GM10248 (cell line): ENCODE data around the gene WDR48.

Experiments
- CTCF ChIA-PET: fragments of 300-600 bp; sonication (Branson Sonifier 250); formaldehyde crosslinking; extraction: SDS; loops from one replicate; lab custom pipeline; 2021; ENCODE audit warnings: antibody characterized with exemption; lab: Yijun Ruan, JAX
- POLR2A ChIA-PET: fragments of 350-650 bp; sonication (Branson Sonifier 250); formaldehyde crosslinking; extraction: SDS; loops from one replicate; lab custom pipeline; 2020; ENCODE audit warnings: antibody characterized with exemption; lab: Yijun Ruan, JAX
- DNase-seq: peaks from one replicate; pipeline ENCODE4 v3.0.0; 2012; ENCODE audit errors: extremely low spot score
- CTCF ChIP-seq: IDR thresholded peaks from 2 replicates; pipeline ENCODE4 v1.5.1; 2012; ENCODE audit warnings: mild to moderate bottlenecking, low read depth; ENCODE audit errors: extremely low read depth, missing control alignments, control extremely low read depth

WDR48 gene

DNA sequence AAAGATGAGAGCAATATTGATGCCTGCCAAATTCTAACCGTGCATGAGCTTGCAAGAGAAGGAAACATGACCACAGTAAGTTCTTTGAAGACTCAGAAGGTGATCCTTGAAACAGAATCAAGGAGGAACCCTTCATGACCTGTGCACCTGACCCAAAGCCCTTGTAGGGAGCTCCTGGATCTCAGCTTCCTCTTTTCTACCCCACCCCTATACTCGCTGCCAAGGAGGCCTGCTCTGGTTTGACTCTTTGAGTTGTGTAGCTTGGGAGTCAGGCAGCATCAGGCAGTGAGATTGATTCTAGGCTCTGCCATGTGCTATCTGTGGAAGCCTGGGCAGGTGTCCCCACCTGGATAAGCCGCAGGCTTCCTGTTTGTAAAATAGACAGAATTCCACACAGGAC, 66.3 kb downstream of the WDR48 start:
- ChIA-PET CTCF (interaction anchor here (0.8 to 18.6 kb wide), 6 partner anchors 9 to 172 kb away, joined by 3 to 178 read pairs (median 3); no protein-coding TSS in a partner anchor), POLR2A (no interaction called here)
- TF ChIP-seq CTCF: no peak
- no peak for DNase-seq

- POLR2A ChIA-PET: no interaction called here
- DNase-seq: no peak
- no peak for TF ChIP-seq CTCF
- CTCF ChIA-PET: interaction anchor here (0.7 to 18.6 kb wide), 4 partner anchors 8 to 171 kb away, joined by 3 to 178 read pairs (median 10); no protein-coding TSS in a partner anchor
These were observed 67.3 kb downstream of the WDR48 start for GRCh38 chr3:39118931-39119660.

GRCh38 chr3:39121621-39122020, 69.8 kb downstream of the WDR48 start:
- ChIA-PET CTCF (interaction anchor here (1.9 to 18.6 kb wide), 2 partner anchors 12 to 169 kb away, joined by 5 to 178 read pairs; no protein-coding TSS in a partner anchor), POLR2A (no interaction called here)
- DNase-seq: no peak
- TF ChIP-seq CTCF: no peak

DNA sequence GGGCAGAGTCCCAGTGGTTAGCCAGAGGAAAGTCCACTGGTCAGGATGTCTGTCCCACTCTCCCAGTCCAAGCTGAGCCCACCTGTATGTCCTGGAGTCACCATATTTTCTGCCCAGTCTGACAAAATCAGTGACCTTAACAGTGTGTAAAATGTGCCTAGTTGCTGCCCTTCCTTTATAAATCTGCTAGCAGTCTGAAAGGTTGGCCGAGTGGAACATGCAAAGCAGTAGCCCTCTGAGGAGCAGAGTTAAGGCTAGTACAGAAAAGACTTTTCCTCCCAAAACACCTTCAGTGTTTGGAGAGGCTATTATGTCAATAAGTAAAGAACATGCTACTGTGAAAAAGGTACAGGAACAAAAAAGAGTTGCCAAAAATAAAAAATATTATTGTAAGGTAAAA, 71.0 kb downstream of the WDR48 start:
- DNase-seq: no peak
- CTCF ChIA-PET: interaction anchor here (1.6 to 18.6 kb wide), 2 partner anchors 21 to 168 kb away, joined by 3 to 178 read pairs; no protein-coding TSS in a partner anchor
- TF ChIP-seq CTCF: no peak

GRCh38 chr3:39124876-39125840, 73.3 kb downstream of the WDR48 start:
- DNase-seq: no peak
- ChIA-PET POLR2A (interaction anchor here (0.5 to 1.1 kb wide), 3 partner anchors 10 to 53 kb away, joined by 3 to 12 read pairs (median 4); no protein-coding TSS in a partner anchor), CTCF (interaction anchor here (0.8 to 18.6 kb wide), 14 partner anchors 7 to 222 kb away, joined by 3 to 178 read pairs (median 4); partner anchors contain the start of genes GORASP1 and TTC21A)
- TF ChIP-seq CTCF: no peak

More for the DNA sequence above, 71.0 kb downstream of the WDR48 start:
- POLR2A ChIA-PET: no interaction called here
